ENCODE data around the gene FAP.

FAP gene

DNA sequence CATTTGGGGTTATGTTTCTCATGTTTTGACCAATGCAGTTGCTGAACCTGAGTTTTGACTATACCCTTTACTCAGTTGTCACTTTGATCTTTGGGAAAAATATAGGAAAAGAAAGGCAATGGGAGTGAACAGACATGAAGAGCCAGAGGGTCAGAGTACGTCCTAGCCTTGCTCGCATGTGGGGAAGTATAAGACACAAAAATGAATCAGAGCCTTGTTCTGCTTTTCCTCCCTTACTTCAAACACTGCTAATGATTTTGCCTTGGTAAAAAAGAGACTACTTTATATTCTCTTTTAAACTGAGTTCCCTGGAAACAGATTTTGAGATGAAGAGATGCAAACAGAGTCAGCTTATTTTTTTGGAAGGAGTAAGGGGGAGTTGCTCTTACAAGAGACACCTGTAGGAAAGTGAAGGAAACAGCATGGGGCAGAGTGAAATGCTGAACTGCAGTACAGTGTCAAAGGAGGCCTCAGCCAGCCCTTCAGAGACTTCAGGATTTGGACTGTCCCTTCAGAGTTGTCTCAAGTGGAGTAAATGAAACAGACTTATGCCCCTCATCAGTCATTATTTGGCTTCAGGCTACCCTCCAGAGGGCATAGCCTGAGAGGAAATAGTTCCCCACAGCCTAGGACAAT lies 11.1 kb upstream of the FAP start:
- no peak for TF ChIP-seq ZNF274 (IDR thresholded peaks at IDR 0.05; ENCODE audit: low read depth, low read length)
- H3K4me3 ChIP-seq (ENCODE audit: low read length) = no peak overlapping the region

DNA sequence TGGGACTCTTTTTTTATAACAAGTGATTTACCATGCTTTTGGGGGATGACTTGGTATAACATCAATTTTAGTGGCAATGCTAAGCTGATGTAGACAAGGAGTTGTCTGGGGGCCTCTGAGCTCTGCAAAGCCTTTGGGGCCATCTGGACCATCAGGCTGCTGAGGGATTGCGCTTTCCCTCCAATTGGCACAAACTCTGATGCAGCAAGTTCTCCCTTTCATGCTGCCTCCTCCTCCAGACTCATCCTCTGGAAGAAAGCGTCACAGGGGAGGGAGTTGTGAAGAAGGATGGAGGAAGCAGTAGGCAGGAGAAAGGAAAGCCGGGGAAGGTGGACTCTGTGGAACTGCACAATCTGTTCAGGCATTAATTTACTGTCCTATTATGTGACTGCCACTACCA lies 10.2 kb upstream of the FAP start:
- TF ChIP-seq ZNF274 (IDR thresholded peaks at IDR 0.05; ENCODE audit: low read depth, low read length) = no peak

DNA sequence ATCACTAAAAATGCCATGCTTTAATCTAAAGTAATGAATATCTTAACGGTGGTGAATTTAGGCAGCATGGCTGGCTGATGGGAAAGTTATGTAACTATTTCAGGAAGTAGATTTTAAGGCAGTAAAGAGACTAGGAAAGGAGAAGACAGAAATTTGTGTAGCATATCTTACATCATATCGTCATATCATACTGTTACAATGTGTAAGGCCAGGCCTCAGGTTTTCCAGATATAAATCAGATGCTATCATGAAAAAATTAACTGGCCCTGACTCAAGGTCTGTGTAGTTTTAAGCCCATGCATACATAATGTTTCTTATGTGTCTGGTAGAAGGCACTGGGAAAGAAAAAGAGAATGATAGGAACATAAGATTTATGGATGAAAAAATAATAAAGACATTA lies 8.9 kb upstream of the FAP start:
- no peak overlapping the region for H3K4me3 ChIP-seq (ENCODE audit: low read length)
- TF ChIP-seq ZNF274 (IDR thresholded peaks at IDR 0.05; ENCODE audit: low read depth, low read length) = no peak

More for the DNA sequence above, 10.2 kb upstream of the FAP start:
- H3K4me3 ChIP-seq (ENCODE audit: low read length) = no peak overlapping the region

DNA sequence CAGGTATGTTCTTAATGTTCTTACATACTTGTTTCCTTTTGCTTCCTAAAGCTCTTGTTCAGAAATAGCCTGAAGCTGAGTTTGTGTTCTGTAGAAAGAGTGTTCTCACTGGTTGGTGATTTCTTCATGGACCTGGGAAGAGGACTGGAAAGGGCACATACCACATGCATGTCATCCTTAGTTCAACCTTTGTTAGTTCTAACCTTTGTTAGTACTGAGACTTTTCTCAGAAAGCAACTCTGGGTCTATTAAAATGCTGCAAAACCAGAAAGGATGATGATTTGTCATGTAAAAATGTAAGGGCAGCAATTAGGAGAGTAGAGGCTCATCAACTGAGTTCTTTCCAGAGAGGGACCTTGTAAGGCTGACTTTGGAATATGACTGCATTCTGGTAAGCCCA lies 2.5 kb upstream of the FAP start:
- H3K4me3 ChIP-seq (ENCODE audit: low read length) = no peak overlapping the region
- no peak for TF ChIP-seq ZNF274 (IDR thresholded peaks at IDR 0.05; ENCODE audit: low read depth, low read length)

DNA sequence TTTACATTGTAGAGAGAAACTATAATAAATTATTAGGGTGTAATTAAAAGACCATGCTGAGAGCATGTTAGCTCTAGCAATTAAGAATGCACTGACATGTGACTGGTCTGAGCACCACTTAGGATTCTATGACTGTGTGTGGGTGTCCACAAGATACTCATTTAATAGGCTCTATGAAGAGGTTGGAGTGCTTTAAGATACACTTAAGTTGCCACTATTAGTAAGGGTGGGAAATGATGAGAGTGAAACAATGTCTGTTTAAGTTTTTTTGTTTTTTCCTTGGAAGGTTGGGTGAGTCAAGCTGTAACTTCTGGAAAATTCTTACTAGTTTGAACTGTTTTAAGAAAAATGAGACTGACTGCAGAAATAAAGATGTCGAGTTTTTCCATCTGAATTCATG lies 1.8 kb upstream of the FAP start:
- no peak overlapping the region for H3K4me3 ChIP-seq (ENCODE audit: low read length)
- TF ChIP-seq ZNF274 (IDR thresholded peaks at IDR 0.05; ENCODE audit: low read depth, low read length) = no peak

DNA sequence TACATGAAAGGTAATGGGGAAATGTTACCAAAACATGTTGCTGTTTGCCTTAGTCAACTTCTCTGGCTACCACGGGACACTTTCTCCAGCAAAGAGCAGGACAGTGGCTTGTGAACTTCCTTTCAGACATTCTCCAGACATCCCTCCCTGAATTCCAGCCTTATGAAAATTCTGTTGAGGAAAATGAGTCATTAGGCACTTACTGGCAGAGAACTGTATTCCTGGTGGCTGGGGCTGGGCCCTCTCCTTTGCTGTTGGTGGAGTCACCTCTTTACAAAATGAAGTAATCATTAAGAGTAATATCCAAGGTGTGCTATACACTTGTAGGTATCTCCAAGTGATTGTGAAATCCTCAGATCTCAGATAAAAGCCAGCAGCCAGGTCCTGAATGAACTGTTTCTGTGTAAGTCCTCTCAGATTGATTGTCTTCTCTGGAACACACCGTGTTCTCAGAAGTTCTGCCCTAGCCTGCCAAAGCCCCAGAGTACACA lies 1.3 kb upstream of the FAP start:
- H3K4me3 ChIP-seq (ENCODE audit: low read length) = no peak overlapping the region
- TF ChIP-seq ZNF274 (IDR thresholded peaks at IDR 0.05; ENCODE audit: low read depth, low read length) = no peak

DNA sequence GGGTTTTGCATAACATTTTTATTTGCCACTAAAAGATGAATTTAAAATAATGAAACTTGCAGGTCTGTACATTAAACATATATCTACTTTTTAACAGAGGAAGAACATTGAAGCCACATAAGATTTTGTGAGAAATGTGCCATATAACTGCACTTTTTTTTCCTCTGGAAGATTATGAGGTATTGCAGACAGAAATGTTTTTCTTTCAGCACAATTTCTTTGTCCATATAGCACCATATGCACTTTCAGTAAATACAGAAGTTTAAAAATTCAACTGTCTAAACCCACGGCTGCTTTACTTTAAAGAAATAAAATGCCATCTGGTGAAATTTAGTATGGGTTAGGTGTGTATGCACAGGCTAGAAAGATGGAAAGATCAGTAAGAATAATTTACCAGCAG lies 470 bp upstream of the FAP start:
- no peak for TF ChIP-seq ZNF274 (IDR thresholded peaks at IDR 0.05; ENCODE audit: low read depth, low read length)
- no peak overlapping the region for H3K4me3 ChIP-seq (ENCODE audit: low read length)

DNA sequence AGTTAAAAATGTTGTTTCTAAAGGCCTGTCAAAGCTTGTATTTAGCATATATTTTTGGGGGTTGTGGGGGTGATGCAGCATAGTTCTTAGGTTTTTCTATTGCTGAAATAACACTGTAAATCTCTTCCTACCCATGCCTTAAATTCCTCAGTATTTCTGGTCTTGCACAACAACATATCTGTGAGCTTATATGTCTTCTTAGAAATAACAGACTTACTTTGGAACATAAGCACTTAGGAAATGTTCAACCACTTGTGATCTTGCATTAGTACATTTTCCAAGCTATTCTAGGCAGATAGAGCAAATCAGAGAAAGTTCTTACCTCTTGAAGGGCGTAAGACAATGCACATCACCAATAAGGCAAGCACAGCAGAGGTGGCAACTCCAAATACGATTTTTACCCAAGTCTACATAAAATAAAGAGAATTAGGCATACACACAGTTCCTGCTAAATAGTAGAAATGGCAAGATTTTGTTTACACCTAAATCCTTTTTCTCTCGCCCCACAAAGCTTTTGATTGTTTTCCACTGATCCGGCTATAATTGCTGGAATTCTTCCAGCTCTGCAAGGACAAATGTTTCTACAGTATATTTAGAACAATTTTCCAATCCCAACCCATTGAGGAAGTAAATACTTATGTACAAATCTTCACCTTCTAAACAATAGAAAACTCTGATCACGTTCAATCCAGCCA lies 512 bp downstream of the FAP start:
- no peak for TF ChIP-seq ZNF274 (IDR thresholded peaks at IDR 0.05; ENCODE audit: low read depth, low read length)
- no peak overlapping the region for H3K4me3 ChIP-seq (ENCODE audit: low read length)

DNA sequence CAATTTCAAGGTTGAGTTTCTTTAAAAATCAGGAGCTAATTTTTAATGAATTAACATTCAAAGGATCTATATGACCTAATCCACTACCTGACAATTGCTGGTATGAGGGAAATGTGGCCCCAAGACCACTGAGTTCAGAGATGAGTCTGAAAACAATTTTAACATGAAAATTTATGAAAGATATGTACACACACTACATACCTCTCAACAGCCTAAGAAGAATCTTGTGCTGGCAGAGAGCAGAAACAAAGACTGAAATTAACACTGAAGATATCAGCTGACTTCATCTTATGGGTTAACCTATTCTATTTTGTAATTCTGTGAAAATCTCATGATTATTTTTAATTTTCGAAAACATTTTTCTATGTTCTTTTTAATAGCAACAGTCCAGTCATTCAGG lies 1.7 kb downstream of the FAP start:
- H3K4me3 ChIP-seq (ENCODE audit: low read length) = no peak overlapping the region
- no peak for TF ChIP-seq ZNF274 (IDR thresholded peaks at IDR 0.05; ENCODE audit: low read depth, low read length)

DNA sequence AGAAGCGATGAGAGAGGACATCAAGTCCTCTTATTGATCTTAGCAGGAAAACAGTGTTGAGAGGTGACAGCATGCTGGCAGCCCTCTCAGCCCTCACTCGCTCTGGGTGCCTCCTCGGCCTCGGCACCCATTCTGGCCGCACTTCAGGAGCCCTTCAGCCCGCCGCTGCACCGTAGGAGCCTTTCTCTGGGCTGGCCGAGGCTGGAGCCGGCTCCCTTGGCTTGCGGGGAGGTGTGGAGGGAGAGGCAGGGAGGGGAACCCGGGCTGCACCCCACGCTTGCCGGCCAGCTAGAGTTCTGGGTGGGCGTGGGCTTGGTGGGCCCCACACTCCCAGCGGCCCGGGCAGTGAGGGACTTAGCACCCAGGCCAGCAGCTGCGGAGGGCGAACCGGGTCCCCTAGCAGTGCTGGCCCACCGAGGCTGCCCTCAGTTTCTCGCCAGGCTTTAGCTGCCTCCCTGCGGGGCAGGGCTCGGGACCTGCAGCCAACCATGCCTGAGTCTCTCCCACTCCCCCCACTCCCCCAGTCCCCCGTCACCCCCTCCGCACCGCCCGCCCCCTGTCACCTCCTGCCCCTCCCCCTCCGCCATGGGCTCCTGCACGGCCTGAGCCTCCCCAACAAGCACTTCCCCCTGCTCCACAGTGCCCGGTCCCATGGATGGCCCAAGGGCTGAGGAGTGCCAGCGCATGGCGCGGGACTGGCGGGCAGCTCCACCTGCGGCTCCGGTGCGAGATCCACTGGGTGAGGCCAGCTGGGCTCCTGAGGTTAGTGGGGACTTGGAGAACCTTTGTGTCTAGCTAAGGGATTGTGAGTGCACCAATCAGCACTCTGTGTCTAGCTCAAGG lies 8.4 kb downstream of the FAP start:
- no peak overlapping the region for H3K4me3 ChIP-seq (ENCODE audit: low read length)

DNA sequence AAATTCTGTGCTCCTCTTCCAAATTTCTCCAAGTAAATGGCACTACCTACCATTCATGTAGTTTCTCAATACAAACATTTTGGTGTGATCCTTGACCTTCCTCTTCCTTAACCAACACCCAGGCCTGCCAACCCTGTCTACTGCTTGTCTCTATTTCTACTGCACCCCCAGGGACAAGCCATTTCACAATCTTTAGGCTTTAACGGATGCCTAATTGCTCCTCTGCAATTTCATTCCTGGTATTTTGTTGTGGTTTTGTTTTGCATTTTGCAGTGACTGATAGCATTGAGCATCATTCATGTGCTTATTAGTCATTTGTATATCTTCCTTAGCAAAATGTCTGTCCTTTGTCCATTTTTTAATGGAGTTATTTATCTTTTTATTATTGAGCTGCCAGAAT lies 10.0 kb downstream of the FAP start:
- no peak for TF ChIP-seq ZNF274 (IDR thresholded peaks at IDR 0.05; ENCODE audit: low read depth, low read length)
- no peak overlapping the region for H3K4me3 ChIP-seq (ENCODE audit: low read length)

More for the DNA sequence above, 8.4 kb downstream of the FAP start:
- no peak for TF ChIP-seq ZNF274 (IDR thresholded peaks at IDR 0.05; ENCODE audit: low read depth, low read length)

DNA sequence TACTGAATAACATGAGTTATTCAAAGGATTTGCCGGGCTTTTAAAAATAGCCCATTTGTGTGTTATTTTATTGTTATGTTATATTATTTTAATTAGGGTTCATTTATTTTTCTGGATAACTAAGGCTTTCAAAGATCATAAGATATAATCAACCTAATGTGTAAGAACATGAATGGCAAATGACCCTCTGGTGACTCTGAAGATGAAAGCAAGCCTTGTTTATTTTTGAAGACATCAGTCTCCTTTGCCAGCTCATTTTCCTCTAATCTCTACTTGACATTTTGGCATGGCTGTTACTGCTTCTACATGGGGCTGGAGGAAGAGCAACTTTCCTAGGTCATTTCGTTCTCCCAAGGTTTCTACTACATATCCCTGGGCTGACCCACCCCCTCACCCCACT lies 10.6 kb downstream of the FAP start:
- H3K4me3 ChIP-seq (ENCODE audit: low read length) = no peak overlapping the region
- no peak for TF ChIP-seq ZNF274 (IDR thresholded peaks at IDR 0.05; ENCODE audit: low read depth, low read length)

DNA sequence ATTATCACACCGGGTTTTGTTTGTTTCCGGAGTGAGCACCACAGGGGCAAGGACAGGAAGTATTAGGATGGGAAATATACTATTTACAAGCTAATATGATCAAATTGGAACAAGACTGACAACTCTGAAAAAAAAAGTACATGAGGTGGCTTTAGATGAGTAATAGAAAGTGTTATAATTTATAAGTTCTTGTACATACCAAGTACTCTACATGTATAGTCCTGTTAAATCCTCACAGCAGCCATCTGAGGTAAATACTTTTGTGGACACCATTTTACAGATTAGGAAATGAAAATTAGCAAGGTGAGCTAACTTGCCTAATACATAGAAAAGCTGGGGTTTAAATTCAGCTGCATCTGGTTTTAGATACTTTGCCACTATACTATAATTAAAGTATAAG lies 11.2 kb downstream of the FAP start:
- no peak for TF ChIP-seq ZNF274 (IDR thresholded peaks at IDR 0.05; ENCODE audit: low read depth, low read length)
- no peak overlapping the region for H3K4me3 ChIP-seq (ENCODE audit: low read length)

DNA sequence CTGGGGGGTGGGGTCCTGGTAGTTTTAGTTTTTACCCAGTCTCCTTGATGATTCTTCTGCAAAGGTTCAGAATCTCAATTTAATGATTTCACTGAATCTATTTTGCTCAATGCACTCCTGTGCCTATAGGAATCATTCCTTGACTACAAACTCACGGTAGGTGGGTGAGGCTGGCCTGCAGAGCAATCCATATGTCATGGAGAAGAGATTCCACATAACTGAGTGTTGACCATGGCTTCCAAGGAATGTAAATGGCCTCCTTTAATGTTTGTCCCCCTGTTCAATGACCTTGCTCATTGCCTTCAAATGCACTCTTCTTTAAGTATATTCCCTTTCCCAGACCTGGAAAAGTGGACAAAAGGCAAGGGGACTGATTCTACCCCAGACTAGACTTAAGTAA lies 12.5 kb downstream of the FAP start:
- TF ChIP-seq ZNF274 (IDR thresholded peaks at IDR 0.05; ENCODE audit: low read depth, low read length) = no peak
- H3K4me3 ChIP-seq (ENCODE audit: low read length) = no peak overlapping the region

DNA sequence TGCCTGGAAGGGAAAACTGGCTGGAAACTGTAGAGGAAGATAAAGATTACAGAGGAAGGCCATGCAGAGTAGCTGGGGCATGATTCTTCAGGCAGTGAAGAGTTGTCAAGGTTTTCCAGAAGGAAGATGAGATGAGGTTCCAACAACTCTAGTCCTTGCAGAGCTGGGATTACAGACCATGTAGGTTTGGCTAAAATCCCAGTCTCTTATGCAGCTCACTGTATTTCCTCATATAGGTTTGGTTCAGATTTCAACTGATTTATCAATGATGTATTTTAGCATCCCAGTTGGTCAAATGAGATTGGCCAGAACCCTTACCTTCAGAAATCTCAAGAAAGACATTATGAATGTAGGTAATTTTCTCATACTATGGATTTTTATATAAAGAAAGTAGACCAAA lies 16.4 kb downstream of the FAP start:
- no peak overlapping the region for H3K4me3 ChIP-seq (ENCODE audit: low read length)
- no peak for TF ChIP-seq ZNF274 (IDR thresholded peaks at IDR 0.05; ENCODE audit: low read depth, low read length)

Measured in GM08714 (cell line).